GM12891 (cell line): Measurements from ENCODE around the gene FHDC1. TPM values are rescaled to one million over a fixed set of nuclear protein-coding genes. Genes with fewer than 3 reads are reported as not detected.
"Not testable (repeated sequence)": the region's sequence is repeated elsewhere in the genome, so short reads cannot be mapped to it uniquely, and the experiment has no call there.

Experiments used
- DNase-seq: peaks from one replicate; pipeline ENCODE4 v3.0.0; 2011; ENCODE audit warnings: low spot score; ENCODE audit not compliant: insufficient read length
- FAIRE-seq: peaks from 2 replicates; lab custom pipeline; 2011; peaks lifted over from hg19 to GRCh38; lab: Jason Lieb, UNC
- PAX5 ChIP-seq: IDR thresholded peaks from 2 replicates; pipeline ENCODE4 v1.6.1; 2011; ENCODE audit warnings: low read length, moderate library complexity, mild to moderate bottlenecking; ENCODE audit not compliant: insufficient read depth, severe bottlenecking
- POLR2A ChIP-seq: IDR thresholded peaks from 2 replicates; pipeline ENCODE4 v1.6.1; 2011; ENCODE audit warnings: low read depth, low read length, control low read depth
- POLR2AphosphoS5 ChIP-seq: IDR thresholded peaks from 2 replicates; pipeline ENCODE4 v1.6.1; 2011; ENCODE audit warnings: low read depth, low read length, control low read depth
- POU2F2 ChIP-seq: IDR thresholded peaks from 2 replicates; pipeline ENCODE4 v1.6.1; 2011; ENCODE audit warnings: low read depth, mild to moderate bottlenecking, control low read depth, low read length, moderate library complexity
- SPI1 ChIP-seq: IDR thresholded peaks from 2 replicates; pipeline ENCODE4 v1.6.1; 2011; ENCODE audit warnings: low read depth, low read length, control low read depth
- TAF1 ChIP-seq: IDR thresholded peaks from 2 replicates; pipeline ENCODE4 v1.6.1; 2011; ENCODE audit warnings: low read depth, low read length, control low read depth
- polyA plus RNA-seq: library from polyadenylated mRNA; unstranded; fragments of >200 nt; gene quantifications from one replicate; pipeline ENCODE4 v1.2.1, GENCODE V29; 2012; ENCODE audit warnings: low read depth, missing spikeins, inconsistent platforms; ENCODE audit not compliant: missing spikeins

FHDC1 gene, protein sequence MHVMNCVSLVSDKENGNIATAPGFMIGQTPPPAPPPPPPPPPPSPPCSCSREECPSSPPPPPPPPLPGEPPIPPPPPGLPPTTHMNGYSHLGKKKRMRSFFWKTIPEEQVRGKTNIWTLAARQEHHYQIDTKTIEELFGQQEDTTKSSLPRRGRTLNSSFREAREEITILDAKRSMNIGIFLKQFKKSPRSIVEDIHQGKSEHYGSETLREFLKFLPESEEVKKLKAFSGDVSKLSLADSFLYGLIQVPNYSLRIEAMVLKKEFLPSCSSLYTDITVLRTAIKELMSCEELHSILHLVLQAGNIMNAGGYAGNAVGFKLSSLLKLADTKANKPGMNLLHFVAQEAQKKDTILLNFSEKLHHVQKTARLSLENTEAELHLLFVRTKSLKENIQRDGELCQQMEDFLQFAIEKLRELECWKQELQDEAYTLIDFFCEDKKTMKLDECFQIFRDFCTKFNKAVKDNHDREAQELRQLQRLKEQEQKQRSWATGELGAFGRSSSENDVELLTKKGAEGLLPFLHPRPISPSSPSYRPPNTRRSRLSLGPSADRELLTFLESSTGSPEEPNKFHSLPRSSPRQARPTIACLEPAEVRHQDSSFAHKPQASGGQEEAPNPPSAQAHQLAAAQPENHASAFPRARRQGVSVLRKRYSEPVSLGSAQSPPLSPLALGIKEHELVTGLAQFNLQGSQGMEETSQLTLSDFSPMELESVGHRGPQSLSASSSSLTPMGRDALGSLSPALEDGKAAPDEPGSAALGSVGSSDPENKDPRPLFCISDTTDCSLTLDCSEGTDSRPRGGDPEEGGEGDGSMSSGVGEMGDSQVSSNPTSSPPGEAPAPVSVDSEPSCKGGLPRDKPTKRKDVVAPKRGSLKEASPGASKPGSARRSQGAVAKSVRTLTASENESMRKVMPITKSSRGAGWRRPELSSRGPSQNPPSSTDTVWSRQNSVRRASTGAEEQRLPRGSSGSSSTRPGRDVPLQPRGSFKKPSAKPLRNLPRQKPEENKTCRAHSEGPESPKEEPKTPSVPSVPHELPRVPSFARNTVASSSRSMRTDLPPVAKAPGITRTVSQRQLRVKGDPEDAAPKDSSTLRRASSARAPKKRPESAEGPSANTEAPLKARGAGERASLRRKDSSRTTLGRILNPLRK
- polyA plus RNA-seq: 0.04 TPM

DNA sequence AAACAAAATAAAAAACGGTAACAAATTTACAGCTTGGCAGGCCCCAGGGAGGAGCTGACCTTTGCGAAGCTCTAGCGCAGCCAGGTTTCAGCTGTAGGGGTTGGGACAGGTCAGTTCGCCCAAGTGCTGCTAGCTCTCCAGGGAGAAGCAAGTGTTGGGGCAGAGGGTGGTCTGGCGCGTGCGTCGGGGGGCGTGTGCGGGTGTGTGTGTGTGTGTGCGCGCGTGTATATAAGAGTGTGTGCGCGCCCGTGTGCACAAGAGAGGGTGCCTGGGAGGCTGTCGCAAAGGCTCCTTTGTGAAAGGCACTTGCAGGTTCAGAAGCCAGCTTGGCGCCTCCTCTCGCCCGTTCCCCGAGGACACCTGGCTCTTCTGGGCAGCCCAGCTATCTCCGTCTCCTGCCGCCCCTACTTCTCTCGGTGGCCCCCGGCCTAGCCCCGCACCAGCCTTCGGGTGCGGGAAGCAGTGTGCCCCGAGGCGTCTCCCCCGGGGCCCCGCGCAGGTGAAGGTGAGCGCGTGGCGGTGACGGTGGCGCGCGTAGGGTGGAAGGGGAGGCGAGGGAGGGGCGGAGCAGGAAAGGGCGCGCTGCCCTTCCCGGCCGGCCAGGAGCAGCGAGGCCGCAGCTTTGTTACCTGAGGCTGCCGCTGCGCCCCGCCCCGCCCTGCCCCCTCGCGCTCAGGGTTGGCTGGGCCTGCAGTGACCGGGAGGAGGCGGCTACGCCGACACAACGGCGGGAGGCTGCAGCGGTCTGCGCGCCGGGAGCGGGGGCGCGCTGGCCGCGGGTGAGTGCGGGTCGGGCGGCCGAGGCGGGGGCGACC is at the start of gene FHDC1:
TSS of gene FHDC1 (plus strand) at position 693 of the 815 bp plus-strand sequence. CDS start 6,735 bp downstream, outside the sequence.
- FAIRE-seq: peak; percentile 68
- DNase-seq: peak; percentile 44
- no peak for TF ChIP-seq POLR2A
- TF ChIP-seq TAF1: no peak
- TF ChIP-seq POLR2AphosphoS5: no peak
- TF ChIP-seq PAX5: no peak
- TF ChIP-seq SPI1: no peak
- no peak for TF ChIP-seq POU2F2

DNA sequence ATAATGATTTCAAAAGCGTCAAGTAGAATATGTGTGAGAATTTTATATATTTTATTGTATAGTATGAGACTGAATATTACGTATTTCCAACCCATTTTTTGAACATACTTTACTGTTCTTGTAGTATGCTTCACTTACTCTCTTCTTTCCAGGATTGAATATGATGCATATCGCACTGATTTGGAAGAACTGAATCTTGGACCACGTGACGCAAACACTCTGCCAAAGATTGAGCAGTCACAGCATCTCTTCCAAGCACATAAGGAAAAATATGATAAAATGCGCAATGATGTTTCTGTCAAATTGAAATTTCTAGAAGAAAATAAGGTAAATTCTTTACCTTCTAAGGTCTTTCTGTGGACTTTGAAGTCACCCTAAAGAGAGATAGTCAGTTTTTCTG is 48.1 kb upstream of the FHDC1 start:
- FAIRE-seq (no peak), DNase-seq (no peak)
- TF ChIP-seq POLR2A: no peak
- TF ChIP-seq PAX5: no peak
- TF ChIP-seq POLR2AphosphoS5: no peak
- TF ChIP-seq TAF1: no peak
- TF ChIP-seq SPI1: no peak
- no peak for TF ChIP-seq POU2F2

DNA sequence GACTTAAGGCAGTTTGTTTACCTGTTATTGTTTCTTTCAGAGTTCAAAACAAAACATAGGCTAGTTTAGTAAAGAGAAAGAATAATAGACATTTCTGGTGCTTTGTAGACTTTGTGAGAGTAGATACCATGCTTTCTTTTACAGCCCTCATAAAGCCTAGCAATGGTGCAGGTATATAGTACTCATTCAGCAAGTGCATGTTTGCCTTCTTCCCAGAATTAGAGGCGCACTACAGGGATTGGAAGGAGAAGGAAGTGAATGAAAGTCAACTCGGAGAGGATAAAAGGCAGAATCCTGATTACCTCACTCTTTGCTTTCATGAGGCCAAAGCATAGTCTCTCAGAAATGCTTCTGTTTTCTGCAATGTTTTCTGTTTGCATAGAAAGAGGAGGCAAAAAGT is 43.1 kb upstream of the FHDC1 start:
- FAIRE-seq (no peak), DNase-seq (no peak)
- TF ChIP-seq TAF1: no peak
- TF ChIP-seq POLR2AphosphoS5: no peak
- TF ChIP-seq PAX5: no peak
- TF ChIP-seq POU2F2: no peak
- TF ChIP-seq SPI1: no peak
- TF ChIP-seq POLR2A: no peak

DNA sequence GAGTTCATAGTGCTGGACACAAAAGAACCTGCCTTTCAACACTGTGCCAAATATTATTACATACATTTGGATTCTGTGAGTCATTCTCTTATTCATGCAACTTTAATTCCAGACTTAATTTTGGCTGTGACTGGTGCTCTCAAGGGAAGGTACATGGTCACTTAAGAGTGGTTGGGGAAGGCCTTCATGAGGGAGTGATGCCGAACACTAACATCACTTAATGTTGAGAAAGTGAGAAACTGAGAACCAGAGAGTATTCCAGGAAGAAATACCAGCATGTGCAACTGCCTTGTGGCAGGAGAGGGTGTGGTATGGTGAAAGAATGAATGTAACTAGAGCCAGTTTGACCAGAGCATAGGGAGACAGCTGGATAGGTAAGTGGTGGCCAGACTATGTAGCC is 41.5 kb upstream of the FHDC1 start:
- FAIRE-seq (no peak), DNase-seq (no peak)
- TF ChIP-seq POLR2A (no peak), TAF1 (no peak), PAX5 (no peak)

DNA sequence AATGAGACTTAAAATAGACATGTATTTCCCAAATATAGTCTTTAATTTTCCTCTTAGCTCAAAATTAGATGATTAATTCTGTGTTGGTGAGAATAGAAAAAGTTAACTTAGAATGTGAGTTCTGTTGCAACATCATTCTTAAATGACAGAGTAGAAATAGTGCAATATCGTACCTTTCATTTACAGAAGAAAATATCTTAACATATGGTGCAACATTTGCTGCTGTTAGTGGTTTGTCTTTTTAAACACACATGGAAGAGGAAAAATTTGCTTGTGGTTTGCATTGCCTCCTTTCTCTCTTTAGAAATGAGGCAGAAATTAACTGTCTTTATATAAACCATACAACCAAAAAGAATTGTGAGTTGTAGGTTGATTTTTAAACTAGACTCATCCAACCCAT is 39.3 kb upstream of the FHDC1 start:
- DNase-seq: no peak
- TF ChIP-seq POLR2A (no peak), POLR2AphosphoS5 (no peak), PAX5 (no peak), TAF1 (no peak), POU2F2 (no peak), SPI1 (no peak)
- no peak for FAIRE-seq

DNA sequence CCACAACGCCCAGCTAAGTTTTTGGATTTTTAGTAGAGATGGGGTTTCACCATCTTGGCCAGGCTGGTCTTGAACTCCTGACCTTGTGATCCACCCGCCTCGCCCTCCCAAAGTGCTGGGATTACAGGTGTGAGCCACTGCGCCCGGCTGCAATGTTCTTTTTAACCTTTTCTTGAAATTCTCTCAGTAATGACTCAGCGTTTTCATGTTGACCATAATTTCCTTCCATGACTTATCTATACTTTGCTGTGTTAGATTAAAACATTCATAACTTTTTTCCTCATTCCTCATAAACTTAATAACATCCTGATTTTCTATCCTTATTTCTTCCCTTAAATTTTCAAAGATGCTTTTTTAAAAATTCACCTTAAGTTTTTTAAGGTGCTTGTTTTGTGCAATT is 38.0 kb upstream of the FHDC1 start:
- FAIRE-seq, DNase-seq: not testable (repeated sequence)

DNA sequence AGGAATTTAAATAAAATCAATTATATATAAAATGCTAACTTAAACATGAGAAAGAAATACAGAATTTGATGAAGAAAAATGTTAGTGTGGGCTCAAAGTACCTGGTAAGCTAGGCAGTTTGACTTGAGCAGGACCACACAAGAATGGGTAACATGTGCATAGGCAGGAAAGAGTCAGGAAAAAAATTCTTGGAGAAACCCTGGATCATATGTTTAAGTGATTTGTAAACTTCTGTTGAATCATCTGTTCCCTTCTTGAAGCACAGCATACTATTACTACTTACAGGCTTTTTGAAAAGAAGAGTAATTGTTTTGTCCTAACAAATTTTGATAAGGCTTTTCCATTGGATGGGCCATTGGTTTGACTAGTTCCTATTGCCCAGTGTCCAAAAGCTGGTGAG is 37.5 kb upstream of the FHDC1 start:
- TF ChIP-seq POLR2A (no peak), SPI1 (no peak), PAX5 (no peak), TAF1 (no peak), POLR2AphosphoS5 (no peak), POU2F2 (no peak)
- DNase-seq (no peak), FAIRE-seq (no peak)

DNA sequence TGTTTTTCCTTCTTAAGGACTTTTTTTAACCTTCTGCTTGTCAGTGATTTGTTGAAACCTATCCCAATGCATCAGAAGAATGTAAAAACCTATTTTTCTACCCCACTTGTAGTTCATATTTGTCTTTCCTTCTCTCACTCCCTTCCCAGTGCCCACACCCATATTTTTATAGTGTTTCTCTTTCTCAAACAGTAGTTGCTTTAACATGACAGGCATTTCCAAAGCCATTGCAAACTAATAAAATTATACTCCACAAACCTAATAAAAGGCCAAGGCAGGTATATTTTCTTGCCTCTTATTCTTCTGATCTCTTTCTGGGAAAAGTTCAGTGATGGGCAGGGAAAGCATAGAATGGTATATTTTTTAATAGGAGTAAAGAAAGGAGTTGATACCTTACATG is 35.7 kb upstream of the FHDC1 start:
- FAIRE-seq: no peak
- TF ChIP-seq POLR2A (no peak), SPI1 (no peak), PAX5 (no peak), POLR2AphosphoS5 (no peak), TAF1 (no peak), POU2F2 (no peak)
- DNase-seq: no peak

DNA sequence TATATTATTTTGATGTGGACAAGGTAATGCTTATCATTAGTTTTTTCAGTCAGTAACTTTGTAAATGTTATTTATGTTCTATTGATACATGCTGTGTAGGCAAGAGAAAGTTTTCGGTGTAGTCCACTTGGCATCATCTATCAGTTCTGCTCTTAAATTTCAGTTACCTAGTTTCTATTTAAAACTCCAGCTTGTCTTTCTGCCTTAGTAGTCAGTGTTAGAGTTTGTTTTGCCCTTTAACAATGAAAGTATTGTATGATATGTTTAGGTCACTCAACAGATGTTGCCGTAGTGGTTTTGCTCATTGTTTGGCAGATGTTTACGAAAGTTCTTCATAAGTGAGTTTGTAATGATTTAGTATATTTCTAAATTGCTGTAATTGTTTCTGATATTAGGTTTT is 34.9 kb upstream of the FHDC1 start:
- DNase-seq: no peak
- no peak for FAIRE-seq
- TF ChIP-seq POLR2AphosphoS5: no peak
- no peak for TF ChIP-seq TAF1
- TF ChIP-seq POU2F2: no peak
- no peak for TF ChIP-seq PAX5
- TF ChIP-seq POLR2A: no peak
- TF ChIP-seq SPI1: no peak
